Fibroblast of skin of right quadriceps (primary cell): Measurements from ENCODE around the gene TLCD1.

Experiments used
- DNase-seq: peaks from one replicate; pipeline ENCODE4 v3.0.0-alpha.2; 2013

The TLCD1 gene

DNA sequence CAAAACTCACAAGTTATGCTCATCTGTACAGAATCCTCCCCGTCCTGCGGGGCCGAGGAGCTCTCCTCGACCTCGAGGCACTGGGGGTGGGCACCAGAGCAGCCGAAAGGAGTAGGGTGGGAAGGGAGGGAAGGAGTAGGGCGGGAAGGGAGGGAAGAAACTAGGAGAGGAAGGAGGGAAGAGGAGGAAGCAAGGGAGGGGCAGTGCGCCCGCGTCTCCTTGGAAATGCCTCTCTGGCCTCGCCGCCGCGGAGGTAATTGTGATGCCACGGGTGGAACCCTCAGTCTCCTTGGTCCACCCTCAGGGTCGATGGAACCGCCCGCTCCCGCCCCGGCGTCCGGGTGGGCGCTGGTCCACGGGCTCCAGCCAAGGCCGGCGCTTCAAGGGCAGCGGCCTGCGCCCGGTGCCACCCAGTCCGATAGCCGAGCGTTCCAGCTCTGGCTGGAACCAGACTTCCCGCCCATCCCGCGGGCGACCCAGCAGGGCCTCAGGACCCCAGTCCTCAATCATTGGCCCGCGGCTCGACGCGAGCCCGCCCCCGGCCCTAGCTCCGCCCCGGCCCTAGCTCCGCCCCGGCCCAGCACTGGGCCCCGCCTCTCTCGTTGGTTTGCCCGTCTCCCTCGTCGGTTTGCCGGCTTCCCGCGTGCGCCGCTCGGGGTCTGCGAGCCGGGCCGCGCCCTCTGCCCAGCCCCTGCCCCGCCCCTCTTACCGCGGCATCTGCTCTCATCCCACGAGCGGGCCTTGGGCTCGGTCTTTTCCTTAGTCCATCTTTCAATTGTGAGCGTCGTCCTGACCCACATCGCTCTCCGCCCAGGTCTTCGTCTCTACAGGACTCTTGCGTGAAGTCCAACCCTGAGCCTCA lies 14.9 kb downstream of the TLCD1 start:
- DNase-seq = peak; percentile 92

DNA sequence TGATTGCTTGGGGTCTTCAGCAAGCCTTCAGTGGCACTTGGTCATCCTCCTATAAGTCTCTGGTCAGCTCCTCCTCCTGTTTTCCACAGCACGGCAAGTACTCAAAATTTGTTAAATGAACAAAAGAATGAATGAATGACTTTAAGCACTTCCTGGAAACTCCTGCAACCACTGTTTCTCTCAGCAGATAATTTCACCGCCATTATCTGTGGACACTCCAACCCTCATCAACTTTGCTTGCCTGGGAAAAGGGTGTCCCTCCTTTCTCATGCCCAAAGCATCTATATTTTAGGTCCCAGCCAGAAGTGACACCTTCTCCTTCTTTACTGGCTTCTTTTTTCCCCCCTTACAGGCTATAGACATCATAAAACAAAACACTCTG lies 18.7 kb downstream of the TLCD1 start:
- no peak for DNase-seq

DNA sequence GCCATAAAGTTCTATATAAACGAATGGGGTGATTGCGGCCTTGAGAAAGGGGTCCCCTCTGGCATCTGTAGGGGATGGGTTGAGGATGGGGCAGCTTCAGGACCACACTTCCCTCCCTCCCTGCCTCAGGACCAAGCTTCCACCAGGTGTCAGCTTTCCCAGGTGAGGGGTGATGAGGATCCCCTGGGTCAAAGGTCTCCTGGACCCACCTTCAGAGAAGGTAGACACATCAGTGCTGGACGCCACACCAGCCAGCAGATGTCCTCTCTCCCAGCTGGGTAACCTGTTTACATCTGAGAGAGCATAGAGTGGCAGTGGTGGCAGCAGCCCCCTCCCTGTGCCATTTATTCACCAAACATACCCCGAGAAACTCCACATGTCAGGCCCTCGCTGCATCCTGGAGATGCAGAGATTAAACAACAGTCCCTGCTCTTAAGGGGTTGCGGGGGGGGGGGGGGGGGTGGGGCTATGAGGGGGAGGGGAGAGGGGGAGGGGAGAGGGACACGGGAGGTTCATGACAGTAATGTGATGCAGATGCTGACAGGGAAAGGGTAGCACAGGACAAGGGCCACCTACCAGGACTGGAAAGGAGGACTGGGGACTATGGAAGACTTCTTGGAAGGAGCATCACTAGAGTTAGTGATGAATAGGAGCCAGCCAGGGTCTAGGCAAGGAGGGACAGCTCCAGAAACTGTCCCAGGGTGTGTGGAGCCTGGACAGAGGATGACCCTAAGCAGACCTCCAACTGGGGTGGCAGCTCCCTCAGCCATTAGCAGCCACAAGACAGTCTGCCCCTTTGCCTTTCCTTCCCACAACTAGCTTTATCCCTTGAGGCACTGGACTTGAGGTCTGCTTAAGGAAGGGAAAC lies 19.3 kb downstream of the TLCD1 start:
- no peak for DNase-seq

DNA sequence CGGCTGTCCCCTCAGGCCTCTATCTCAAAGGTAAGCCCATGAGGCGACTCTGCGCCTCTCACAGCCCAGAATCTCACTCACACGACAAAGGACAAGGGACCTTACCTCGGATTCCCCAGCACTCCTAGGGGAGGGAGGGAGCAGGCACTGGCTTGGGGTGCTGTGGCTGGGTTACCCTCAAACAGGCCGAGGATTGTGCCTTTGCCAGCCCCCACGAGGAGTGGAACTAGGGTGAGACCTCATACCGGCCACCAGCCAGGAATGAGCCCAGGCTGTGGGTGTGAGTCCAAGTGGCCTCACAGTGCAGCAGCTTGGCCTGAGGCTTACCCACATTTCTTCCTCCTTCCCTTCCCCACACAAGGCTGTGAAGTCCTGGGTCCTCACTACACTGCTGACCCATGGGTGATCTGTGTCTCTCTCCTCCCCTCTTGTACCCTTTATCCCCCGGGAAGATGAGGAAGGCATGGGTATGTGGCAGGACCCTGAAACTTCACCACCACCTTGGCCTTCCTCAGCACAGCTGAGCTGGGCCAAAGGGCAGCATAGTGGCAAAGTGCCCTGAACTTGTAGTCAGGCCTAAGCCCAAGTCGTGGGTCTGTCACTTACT lies 20.2 kb downstream of the TLCD1 start:
- DNase-seq = no peak

DNA sequence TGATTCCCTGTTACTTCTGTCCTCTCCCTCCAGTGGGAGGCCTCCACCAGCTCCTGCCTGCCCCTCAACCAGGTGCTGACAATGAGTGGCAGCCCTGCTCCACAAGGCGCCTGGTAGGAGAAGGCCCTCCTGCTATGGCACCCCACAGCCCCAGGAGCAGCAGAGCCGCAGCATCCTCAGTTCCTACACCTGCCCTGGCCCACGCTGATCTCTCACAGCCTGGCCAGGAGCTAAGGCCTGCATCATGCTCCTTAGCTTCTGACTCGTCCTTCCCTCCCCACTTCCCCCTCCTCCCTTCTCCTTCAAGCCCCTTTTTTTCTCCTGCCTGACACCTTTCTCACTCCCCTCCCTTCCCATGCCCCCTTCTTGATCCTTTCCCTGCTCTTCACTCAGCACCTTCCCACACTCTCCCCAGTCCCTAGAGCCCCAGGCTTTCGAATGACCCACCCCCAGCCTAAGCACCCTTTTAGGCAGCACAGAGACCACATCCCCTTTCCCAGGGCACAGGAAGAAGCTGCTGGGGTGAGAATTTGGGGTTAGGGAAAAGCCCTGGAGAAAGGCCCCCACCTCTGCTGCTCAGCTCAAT lies 20.9 kb downstream of the TLCD1 start:
- no peak for DNase-seq

DNA sequence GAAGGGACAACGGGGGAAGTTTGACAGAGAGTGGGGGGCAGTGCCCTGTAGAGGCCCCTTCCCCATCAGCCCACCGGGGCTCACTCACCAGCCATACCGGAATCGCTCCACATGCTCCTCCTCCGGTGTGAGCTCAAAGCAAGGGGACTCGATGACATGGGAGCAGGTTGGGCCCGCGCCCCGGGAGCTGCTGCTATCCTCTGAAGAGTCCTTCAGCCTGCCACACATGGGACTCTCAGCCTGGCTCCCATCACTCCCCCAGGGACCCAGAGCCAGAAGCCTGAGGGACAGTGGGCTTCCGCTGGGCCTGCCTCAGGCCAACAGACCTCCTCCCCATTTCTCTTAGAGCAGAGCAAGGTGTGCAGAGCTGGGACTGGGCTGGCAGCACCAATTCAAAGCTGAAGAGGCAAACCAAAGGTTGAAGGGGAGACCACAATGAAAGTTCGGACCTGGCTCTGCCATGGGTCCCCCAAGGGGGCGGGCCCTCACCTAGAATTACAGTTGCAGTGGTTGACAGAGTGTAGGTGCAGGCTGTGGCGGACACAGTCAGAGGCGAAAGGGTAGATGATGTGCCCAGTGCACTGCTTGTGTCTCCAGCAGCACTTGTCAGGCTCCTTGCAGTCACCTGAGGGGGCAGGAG lies 21.7 kb downstream of the TLCD1 start:
- DNase-seq = no peak

DNA sequence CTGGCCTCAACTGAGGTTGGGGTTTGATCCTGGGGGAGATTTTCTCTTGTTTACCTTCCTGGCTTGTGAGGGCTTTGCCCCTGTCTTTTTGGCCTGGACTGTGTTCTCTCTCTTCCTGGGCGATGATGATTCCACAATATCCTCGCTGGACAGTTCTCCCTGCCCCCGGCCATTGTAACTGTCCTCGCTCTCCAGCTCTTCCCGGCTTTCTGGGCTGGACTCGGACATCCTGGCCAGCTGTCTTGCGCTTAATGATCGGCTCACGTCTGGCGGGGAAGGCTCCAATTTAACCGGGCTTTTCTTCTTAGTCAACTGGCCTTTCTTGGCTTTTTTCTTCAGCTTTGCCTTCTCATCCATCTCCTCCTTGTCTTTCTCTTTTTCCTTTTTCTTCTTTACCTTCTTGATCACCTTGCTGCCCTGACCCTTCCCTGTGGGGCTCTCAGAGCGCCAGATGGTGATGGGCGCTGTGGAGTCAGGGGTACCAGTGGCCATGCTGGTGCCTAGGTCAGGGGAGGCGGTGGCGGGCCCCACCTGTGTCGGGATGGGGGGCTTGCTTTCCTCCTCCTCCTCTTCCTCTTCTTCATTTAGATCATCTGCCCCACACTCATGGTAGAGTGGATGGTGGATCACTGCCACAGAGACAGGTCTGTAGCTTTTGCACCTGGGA lies 22.3 kb downstream of the TLCD1 start:
- no peak for DNase-seq

DNA sequence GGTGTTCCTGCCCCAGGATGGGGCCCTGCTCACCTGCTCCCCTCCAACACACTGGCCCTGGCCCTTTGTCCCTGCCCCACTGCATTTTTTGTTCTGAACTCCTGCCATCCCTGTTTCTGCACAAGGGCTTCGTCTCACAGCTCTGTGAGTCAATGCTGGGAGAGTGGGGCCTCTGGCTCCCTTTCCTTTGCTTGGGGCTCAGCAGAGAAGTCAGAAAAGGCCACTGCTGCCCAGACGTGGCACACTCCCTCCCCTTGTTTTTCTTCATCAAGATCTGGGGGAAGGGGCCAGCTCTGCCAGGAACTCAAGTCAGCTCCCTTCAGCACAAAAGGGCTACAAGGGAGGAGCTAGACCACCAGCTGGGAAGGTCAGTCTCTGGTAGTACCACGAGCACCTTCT lies 23.3 kb downstream of the TLCD1 start:
- DNase-seq = no peak

DNA sequence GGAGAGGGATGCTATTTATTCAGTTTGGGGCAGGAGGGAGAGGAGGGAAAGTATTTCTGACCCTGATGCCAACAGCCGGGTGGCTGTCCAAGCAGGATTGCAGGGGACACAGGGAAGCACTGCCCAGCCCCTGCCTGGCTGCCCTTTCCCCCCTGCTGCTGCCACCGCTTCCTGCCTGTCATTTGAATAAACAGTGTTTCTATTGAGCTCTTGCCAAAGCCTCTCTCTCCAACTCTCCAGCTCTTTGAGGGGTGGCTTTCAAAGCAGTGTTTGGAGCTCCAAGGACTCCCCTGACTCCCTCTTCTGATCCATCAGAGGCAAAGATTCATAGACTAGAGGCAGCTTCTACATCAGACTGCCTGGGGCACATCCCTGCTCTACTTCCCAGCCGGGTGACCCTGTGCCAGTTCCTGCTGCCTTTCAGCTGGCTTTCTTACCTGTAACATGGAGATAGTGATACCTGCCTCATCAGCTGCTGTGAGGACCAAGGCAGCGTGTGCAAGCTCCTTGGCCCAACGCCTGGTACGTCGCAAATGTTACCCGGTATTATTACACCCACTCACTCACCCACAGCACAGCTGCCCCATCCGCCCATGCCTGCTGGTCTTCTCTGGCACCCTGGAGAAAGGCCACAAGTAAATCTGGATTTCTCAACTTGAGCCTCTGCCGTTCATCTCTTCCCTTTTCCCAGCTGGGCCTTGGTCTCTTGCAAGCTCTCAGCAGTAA lies 23.8 kb downstream of the TLCD1 start:
- DNase-seq = no peak

DNA sequence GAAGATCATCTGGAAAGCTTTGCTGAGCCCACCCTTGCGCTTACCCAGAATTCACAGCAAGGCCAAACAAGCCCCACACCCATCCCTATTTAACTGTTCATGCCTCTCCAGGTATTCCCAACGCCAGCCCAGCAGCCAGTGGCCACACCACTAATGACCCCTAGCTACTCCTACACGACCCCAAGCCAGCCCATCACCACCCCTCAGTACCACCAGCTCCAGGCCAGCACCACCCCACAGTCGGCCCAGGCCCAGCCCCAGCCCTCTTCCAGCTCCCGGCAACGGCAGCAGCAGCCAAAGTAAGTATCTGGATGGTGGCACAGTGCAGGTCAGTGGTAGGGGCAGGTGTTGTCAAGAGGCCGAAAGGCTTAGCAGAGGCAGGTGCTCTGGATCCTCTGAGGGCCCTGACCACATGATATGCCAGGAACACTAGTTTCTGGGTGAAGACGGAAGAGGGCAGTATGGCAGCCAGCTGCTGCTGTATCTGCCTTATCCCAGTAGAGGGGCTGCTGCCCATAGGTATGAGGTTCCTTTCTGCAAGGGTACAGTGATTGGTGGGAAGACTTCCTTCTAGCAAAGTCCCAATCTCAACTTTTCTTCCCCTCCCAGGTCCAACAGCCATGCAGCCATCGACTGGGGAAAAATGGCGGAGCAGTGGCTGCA lies 25.1 kb downstream of the TLCD1 start:
- DNase-seq = no peak

DNA sequence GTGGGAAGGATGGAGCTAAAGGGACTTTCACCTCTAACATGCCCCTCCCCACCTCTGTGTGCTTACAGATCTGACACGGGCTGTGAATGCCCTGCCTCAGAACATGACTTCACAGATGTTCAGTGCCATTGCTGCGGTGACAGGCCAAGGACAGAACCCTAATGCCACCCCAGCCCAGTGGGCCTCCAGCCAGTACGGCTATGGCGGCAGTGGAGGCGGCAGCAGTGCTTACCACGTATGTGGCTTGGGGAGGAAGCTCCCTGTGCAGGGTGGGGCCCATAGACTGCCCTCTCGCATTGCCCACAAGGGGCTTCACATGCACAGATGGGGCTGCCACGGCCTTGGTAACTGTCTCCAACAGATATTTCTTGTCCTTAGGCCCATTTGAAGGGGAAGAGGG lies 25.8 kb downstream of the TLCD1 start:
- no peak for DNase-seq

DNA sequence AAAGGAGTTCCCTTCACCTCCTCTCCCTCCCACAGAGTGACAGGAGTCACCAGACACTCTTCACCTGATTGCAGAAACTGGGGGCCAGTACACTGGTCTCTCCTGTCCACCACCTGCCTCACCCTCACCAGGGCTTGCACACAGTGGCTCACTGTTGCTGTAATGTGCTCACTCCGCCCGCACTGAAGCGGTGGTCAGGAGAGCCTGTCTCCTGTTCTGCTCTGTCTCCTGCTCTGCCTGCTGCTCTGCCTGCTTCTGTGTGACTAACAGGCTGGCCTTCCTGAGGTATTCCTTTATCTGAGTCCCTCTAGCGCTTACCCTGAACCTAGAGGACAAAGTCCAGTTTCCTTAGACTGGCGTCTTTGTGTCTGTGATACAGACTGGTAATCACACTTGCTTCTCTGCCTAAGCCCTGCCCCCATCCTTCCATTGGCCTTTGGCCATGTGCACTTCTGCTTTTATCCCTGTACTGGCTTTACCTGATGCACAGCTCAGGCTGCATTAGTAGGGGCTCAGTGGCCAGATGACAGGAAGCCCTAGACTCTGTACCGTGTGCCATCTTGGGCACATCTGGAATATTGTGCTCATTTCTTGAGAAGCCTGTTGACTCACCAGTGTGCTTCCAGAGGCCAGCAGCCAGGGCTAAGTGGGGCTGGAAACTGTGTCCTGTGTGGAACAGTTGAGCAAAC lies 27.6 kb downstream of the TLCD1 start:
- no peak for DNase-seq

DNA sequence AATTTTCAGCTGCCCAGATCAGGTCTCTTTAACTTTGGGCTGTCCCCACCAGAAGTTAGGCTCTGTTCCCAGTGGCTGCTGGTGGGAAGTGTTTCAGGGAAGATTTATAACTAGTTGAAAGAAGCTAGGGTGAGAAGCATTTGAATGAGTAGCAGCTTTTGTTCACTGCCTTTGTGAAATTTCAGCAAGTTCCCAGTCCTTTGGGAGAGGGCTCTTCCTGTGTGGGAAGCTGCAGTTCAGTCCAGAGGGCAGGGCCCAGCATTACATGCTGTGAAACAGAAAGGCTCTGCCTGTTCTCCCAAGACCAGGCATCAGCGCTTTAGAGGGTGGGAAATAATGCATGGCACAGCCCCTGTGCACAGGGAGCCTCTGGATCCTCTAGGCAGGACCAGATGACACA lies 32.2 kb downstream of the TLCD1 start:
- DNase-seq = no peak

DNA sequence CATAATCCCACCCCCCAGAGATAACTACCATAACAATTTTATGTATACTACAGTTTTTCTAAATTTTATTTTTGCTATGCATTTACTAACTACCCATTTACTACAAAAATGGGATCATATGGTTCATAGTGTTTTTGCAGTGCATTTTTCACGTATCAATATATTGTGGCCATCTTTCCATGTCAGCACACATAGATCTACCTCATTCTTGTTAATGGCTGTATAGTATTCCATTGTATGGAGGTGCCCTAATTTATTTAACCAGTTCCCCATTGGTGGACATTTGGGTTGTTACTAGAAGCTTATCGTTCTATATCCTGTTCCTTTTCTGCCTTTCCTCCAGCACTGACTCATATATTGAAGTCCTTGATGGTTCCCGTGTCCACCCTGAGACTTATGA lies 37.0 kb downstream of the TLCD1 start:
- no peak for DNase-seq

DNA sequence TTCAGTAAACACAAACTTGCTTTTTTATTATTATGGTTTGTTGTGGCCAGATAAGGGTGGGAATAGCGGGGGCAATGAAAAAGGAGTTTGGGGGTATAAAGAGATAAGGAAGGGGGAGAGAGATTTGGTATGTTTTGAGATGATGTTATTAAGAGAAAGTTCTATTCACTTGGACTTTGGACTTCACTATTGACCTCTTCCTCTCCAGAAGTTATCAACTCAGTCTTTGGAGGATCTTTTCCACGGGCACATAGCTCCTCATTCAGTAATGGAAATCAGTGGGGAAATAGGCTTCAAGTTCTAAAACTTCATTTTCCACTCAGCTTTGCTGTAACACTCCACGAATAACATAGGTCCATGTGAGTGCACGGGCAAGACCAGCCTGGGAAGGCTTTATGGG lies 37.6 kb downstream of the TLCD1 start:
- no peak for DNase-seq

DNA sequence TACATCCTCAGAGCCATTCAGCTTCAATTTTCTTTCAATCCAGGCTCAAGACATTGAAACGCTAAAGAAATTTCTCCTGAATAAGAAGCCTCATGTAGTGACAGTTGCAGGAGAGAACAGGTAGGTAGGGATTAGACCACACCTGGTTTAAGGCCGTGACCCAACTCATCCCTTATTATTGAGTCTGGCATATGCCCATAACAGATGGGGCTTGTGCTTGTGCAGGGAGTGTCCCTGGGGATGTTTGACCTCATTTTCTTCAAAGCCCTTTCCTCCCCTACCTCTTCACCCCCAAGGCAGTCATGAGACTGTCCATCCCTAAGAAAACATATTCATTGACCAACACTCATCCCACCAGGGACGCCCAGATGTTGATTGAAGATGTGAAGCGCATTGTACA lies 39.7 kb downstream of the TLCD1 start:
- no peak for DNase-seq

DNA sequence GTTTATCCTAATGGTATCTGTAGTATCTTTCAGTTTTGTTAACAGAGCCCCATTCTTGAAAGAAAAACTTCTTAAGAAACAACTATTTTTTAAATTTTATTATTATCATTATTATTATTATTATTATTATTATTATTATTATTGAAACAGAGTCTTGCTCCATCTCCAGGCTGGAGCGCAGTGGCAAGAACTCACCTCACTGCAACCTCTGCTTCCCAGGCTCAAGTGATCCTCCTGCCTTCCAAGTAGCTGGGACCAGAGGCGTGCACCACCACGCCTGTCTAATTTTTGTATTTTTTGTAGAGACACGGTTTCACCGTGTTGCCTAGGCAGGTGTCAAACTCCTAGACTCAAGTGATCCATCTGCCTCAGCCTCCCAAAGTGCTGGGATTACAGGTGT lies 40.7 kb downstream of the TLCD1 start:
- DNase-seq = no peak

DNA sequence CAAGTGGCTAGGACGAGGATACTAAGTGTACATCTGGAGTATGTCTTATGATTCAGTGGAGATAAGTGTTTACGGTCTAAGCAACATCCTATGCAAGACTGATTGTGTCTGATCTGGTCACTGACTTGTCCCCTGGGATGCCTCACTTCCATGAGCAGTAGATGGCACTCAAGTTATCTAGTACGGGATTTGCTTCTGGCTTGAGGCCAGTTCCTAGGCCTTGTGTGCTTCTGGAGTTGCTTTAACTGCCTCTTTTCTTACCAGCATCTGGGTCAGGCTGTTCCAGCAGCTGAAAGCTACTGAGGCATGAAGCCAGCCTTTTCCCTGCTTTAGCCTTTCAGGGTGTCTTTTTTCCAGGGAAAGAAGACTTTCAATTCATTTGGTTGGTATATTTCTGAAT lies 41.1 kb downstream of the TLCD1 start:
- DNase-seq = peak; percentile 41

DNA sequence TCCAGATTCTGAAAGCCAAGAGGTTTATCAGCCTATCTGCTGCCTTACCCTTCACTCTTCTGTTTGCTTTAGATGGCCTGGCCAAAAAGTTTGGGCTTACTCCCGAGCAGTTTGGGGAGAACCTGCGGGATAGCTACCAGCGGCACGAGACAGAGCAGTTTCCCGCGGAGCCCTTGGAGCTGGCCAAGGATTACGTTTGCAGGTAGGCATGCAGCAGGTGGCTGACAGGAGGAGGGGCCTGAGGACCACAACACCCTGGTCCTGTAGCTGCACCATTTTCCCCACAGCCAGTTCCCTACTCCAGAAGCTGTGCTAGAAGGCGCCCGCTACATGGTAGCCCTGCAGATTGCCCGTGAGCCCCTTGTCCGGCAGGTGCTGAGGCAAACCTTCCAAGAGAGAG lies 43.4 kb downstream of the TLCD1 start:
- no peak for DNase-seq

DNA sequence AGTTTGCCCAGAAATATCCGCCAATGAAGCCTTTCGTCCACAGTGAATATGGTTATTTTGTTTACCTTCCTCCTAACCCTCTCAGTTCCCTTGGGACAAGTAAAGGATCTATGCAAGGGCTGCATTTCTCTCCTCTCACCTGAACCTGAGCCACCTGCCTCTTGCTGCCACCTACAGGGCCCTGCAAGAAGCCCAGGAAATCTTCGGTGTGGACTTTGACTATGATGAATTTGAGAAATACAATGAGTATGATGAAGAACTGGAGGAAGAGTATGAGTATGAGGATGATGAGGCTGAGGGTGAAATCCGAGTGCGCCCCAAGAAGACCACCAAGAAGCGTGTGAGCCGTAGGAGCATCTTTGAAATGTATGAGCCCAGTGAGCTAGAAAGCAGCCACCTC lies 50.1 kb downstream of the TLCD1 start:
- no peak for DNase-seq
